Raji (cell line): Measurements from ENCODE around the gene SORL1.

ENCODE experiments used
- POLR2A ChIP-seq: IDR thresholded peaks from 2 replicates; pipeline ENCODE4 v1.6.1; 2011; ENCODE audit warnings: low read depth, low read length, control low read depth; ENCODE audit not compliant: insufficient read depth

The SORL1 gene

GRCh38 chr11:121656328-121657090 is 204.4 kb downstream of the SORL1 start:
- no peak for TF ChIP-seq POLR2A

GRCh38 chr11:121657146-121657545 is 205.0 kb downstream of the SORL1 start:
- no peak for TF ChIP-seq POLR2A

DNA sequence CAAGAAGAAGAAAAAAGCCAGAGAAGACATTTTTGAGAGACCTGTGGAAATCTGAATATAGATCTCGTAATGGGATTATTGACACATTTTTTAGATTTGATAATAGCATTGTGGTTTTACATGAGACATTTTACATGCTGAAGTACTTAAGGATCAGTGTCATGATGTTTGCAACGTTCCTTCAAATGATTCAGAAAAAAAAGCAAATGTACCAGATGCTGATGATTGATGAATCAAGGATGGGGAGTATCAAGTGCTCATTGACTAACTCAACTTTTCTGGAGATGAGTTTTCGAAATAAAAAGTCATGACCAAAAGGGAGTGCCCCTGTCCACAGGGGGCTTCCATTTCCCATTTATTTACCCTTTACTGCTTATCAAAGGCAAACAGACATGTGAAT is 207.7 kb downstream of the SORL1 start:
- no peak for TF ChIP-seq POLR2A

DNA sequence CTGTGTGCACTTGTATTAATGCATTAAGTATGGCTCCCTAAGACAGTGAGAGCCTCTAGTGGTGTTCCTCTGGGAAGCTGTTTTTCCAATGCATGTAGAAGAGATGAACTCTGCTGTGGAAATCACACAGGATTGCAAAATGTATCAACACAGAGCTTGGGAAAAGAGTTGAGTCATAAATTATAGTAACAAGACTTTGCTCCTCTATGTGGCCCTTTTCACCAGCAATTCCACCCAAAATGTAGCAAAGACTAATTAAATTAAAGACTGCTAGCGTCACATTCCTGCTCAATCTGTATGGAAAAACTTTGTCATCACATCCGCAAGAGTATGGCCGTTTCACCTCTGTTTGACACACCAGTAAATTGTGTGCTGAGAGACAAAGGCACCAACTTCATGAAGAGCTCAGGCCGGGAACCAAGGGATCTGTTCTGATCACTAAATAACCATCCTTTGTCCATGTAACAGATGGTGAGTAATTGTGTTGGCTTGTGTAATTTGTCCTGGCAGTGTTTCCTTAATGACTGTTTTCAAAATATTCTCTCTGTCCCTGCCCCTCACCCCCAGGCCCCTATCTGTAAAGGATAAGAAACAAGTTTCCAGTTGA is 209.9 kb downstream of the SORL1 start:
- TF ChIP-seq POLR2A: no peak

DNA sequence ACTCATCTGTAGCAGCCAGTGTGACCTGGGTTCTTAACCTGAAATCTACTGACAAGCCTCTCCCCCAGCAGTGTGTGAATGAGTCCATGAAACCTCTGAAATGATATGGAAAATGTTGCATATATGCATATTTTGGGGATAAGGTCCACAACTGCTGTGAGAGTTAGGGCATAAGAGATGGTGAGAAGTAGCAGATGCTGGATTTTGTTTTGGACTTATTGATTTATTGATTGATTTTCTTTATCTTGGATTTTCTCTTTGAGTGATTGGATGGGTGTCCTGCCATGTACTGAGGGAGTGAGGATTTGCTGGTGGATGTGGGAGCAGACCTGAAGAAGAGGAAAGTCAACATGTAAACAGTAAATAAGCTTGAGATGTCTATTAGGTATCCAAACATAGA is 212.0 kb downstream of the SORL1 start:
- TF ChIP-seq POLR2A: no peak

GRCh38 chr11:121665206-121665838 is 213.2 kb downstream of the SORL1 start:
- no peak for TF ChIP-seq POLR2A

- no peak for TF ChIP-seq POLR2A
These were observed 215.7 kb downstream of the SORL1 start for GRCh38 chr11:121667836-121668235.

GRCh38 chr11:121669422-121669821 is 217.3 kb downstream of the SORL1 start:
- TF ChIP-seq POLR2A: no peak

GRCh38 chr11:121670266-121670665 is 218.2 kb downstream of the SORL1 start:
- no peak for TF ChIP-seq POLR2A

- TF ChIP-seq POLR2A: no peak
These were observed 218.7 kb downstream of the SORL1 start for GRCh38 chr11:121670805-121671282.

- TF ChIP-seq POLR2A: no peak
These were observed 219.4 kb downstream of the SORL1 start for GRCh38 chr11:121671283-121672168.

GRCh38 chr11:121672630-121673487 is 220.7 kb downstream of the SORL1 start:
- TF ChIP-seq POLR2A: no peak

DNA sequence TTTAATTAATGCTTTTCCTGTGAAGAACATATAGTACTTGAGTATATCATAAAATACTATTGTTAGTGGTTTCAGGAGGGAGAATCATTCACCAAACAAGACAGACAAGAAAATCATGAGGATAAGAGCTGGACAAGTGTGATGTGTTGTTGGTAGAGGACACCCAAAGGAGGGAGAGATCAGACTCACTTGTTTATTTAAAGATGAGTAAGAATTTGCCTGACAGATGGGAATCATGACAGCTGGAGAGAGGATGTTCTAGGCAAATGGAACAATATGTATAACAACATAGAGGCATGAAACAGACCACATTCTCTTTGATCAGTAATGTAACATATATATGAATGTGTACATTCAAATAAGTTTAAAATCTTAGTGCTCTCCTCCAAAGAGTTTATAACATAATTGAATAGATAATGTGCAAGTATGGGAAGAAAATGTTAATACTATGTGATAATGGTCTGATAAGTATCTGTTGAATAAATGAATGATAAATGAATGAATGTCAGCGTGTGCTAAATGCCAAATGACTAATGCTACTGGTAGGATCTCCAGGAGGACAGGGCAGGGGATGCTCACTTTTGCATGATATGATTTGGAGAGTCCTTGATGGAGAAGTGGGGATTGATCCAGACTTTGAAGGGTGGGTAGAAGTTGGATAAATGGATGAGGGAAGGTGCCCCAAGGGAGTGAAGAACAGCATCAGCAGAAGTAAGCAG is 229.6 kb downstream of the SORL1 start:
- TF ChIP-seq POLR2A: no peak
